WERI-Rb-1 (cell line): Measurements from ENCODE around the gene BCR.
A peak's percentile ranks its signal among the peaks of the same experiment; 100 is the strongest.
"Not testable (repeated sequence)": the region's sequence is repeated elsewhere in the genome, so short reads cannot be mapped to it uniquely, and the experiment has no call there.

Experiments
- DNase-seq: peaks from one replicate; pipeline ENCODE4 v3.0.0-alpha.2; 2020
- H3K27ac ChIP-seq: fragments of 250-450 bp; sonication (Bioruptor Pico); 2 replicates; pipeline ENCODE4 v1.5.1; 2020; ENCODE audit warnings: mild to moderate bottlenecking, moderate library complexity
- H3K27me3 ChIP-seq: fragments of 250-450 bp; sonication (Bioruptor Pico); 2 replicates; pipeline ENCODE4 v1.5.1; 2021; ENCODE audit warnings: mild to moderate bottlenecking, low read depth, moderate library complexity; ENCODE audit not compliant: insufficient read depth, severe bottlenecking
- H3K36me3 ChIP-seq: fragments of 250-450 bp; sonication (Bioruptor Pico); 2 replicates; pipeline ENCODE4 v1.5.1; 2020; ENCODE audit warnings: mild to moderate bottlenecking, moderate library complexity
- H3K4me3 ChIP-seq: 2 replicates; pipeline ENCODE4 v1.5.1; 2011; ENCODE audit warnings: low read depth, mild to moderate bottlenecking, control low read depth, low read length
- H3K9me3 ChIP-seq: fragments of 250-450 bp; sonication (Bioruptor Pico); 2 replicates; pipeline ENCODE4 v1.5.1; 2021; ENCODE audit warnings: mild to moderate bottlenecking, moderate library complexity; ENCODE audit not compliant: severe bottlenecking
- CTCF ChIP-seq: IDR thresholded peaks from 2 replicates; pipeline ENCODE4 v1.5.1; 2011; ENCODE audit warnings: low read depth, mild to moderate bottlenecking, control low read depth, inconsistent platforms, low read length

Gene BCR

GRCh38 chr22:23306926-23307325, 126.6 kb downstream of the BCR start:
- no peaks in the 10 kb centered on the region for H3K27me3 ChIP-seq
- no peaks in the 10 kb centered on the region for H3K9me3 ChIP-seq
- H3K4me3 ChIP-seq = no peak overlapping the region
- DNase-seq = no peak
- TF ChIP-seq CTCF = no peak
- H3K27ac ChIP-seq = no peak overlapping the region
- peaks cover 20% of the 10 kb centered on the region for H3K36me3 ChIP-seq

- not testable (repeated sequence) for H3K27ac ChIP-seq, DNase-seq, H3K9me3 ChIP-seq, H3K27me3 ChIP-seq, H3K4me3 ChIP-seq
- H3K36me3 ChIP-seq = peaks cover 20% of the 10 kb centered on the region
Measured at GRCh38 chr22:23307511-23307910, 127.2 kb downstream of the BCR start.

- not testable (repeated sequence) for H3K4me3 ChIP-seq, H3K27ac ChIP-seq, H3K9me3 ChIP-seq, DNase-seq, H3K27me3 ChIP-seq
- H3K36me3 ChIP-seq = peaks cover 17% of the 10 kb centered on the region
Measured at GRCh38 chr22:23309261-23309660, 129.0 kb downstream of the BCR start.

- H3K27me3 ChIP-seq, H3K4me3 ChIP-seq, H3K27ac ChIP-seq, DNase-seq, H3K9me3 ChIP-seq: not testable (repeated sequence)
- H3K36me3 ChIP-seq = peaks cover 14% of the 10 kb centered on the region
Measured at GRCh38 chr22:23310443-23311097, 130.3 kb downstream of the BCR start.

GRCh38 chr22:23311635-23312420, 131.5 kb downstream of the BCR start:
- not testable (repeated sequence) for H3K27ac ChIP-seq, H3K4me3 ChIP-seq, DNase-seq, H3K9me3 ChIP-seq, H3K27me3 ChIP-seq
- peaks cover 14% of the 10 kb centered on the region for H3K36me3 ChIP-seq

GRCh38 chr22:23313791-23314567, 133.7 kb downstream of the BCR start:
- TF ChIP-seq CTCF = no peak
- H3K9me3 ChIP-seq = no peaks in the 10 kb centered on the region

GRCh38 chr22:23315341-23315917, 135.1 kb downstream of the BCR start:
- no peak overlapping the region for H3K4me3 ChIP-seq
- H3K27me3 ChIP-seq = no peaks in the 10 kb centered on the region
- H3K9me3 ChIP-seq = no peaks in the 10 kb centered on the region
- peaks cover 14% of the 10 kb centered on the region for H3K36me3 ChIP-seq
- peak; percentile 33 for TF ChIP-seq CTCF
- DNase-seq = peak; percentile 97
- H3K27ac ChIP-seq = peak overlapping the region; percentile 60; the same call in 1 of the 2 replicates

More at GRCh38 chr22:23313791-23314567, 133.7 kb downstream of the BCR start:
- H3K27ac ChIP-seq = peak overlapping the region; percentile 54
- DNase-seq = no peak
- no peaks in the 10 kb centered on the region for H3K27me3 ChIP-seq
- no peak overlapping the region for H3K4me3 ChIP-seq
- peaks cover 14% of the 10 kb centered on the region for H3K36me3 ChIP-seq

- H3K9me3 ChIP-seq, H3K27ac ChIP-seq, DNase-seq, H3K4me3 ChIP-seq, H3K27me3 ChIP-seq: not testable (repeated sequence)
- H3K36me3 ChIP-seq = peaks cover 14% of the 10 kb centered on the region
Measured at GRCh38 chr22:23316596-23316995, 136.3 kb downstream of the BCR start.

- H3K4me3 ChIP-seq, H3K27ac ChIP-seq, DNase-seq, H3K36me3 ChIP-seq, H3K9me3 ChIP-seq, H3K27me3 ChIP-seq: not testable (repeated sequence)
Measured at GRCh38 chr22:23318316-23318715, 138.0 kb downstream of the BCR start.

- not testable (repeated sequence) for H3K27ac ChIP-seq, H3K27me3 ChIP-seq, H3K4me3 ChIP-seq
Measured at GRCh38 chr22:23322497-23323080, 142.3 kb downstream of the BCR start.

More at GRCh38 chr22:23322497-23323080, 142.3 kb downstream of the BCR start:
- H3K36me3 ChIP-seq, H3K9me3 ChIP-seq: not testable (repeated sequence)
- peak; percentile 15 for DNase-seq
